Panc1 (cell line): ENCODE measurements around the gene RBMS1.

Experiments used
- POLR2AphosphoS5 ChIP-seq: IDR thresholded peaks from 2 replicates; pipeline ENCODE4 v1.6.1; 2012; ENCODE audit warnings: mild to moderate bottlenecking, low read depth, low read length, moderate library complexity
- TF ChIP-seq, protein P1 (sequence below), 2 experiments: IDR thresholded peaks; 2 replicates each; pipeline ENCODE4 v1.6.1; 2011 to 2012; ENCODE audit warnings: low read depth in 2 of 2, control low read depth in 1 of 2, low read length in 1 of 2, mild to moderate bottlenecking in 1 of 2, moderate library complexity in 1 of 2; ENCODE audit not compliant: insufficient read depth in 1 of 2

DNA sequence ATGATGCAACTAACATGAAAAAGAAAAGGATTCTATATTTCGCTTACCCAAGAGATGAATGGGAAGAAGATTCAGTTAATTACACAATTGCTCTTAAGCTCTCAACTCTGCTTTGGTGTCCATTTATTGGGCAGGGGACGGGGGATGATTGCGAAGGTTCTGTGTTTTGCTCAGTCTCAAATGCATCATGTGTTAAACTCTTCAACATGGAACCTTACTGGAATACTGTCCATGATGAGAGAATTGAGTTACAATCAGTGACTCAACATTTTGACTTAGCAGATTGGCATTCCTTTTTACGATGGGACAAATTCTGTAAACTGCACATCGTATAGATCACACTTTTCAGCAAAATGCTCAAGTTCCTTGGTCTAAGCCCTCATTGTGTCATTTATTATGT lies 135.6 kb downstream of the RBMS1 start:
- TF ChIP-seq POLR2AphosphoS5 = no peak
- TF ChIP-seq, protein P1, sequence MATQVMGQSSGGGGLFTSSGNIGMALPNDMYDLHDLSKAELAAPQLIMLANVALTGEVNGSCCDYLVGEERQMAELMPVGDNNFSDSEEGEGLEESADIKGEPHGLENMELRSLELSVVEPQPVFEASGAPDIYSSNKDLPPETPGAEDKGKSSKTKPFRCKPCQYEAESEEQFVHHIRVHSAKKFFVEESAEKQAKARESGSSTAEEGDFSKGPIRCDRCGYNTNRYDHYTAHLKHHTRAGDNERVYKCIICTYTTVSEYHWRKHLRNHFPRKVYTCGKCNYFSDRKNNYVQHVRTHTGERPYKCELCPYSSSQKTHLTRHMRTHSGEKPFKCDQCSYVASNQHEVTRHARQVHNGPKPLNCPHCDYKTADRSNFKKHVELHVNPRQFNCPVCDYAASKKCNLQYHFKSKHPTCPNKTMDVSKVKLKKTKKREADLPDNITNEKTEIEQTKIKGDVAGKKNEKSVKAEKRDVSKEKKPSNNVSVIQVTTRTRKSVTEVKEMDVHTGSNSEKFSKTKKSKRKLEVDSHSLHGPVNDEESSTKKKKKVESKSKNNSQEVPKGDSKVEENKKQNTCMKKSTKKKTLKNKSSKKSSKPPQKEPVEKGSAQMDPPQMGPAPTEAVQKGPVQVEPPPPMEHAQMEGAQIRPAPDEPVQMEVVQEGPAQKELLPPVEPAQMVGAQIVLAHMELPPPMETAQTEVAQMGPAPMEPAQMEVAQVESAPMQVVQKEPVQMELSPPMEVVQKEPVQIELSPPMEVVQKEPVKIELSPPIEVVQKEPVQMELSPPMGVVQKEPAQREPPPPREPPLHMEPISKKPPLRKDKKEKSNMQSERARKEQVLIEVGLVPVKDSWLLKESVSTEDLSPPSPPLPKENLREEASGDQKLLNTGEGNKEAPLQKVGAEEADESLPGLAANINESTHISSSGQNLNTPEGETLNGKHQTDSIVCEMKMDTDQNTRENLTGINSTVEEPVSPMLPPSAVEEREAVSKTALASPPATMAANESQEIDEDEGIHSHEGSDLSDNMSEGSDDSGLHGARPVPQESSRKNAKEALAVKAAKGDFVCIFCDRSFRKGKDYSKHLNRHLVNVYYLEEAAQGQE (IDR thresholded peaks at IDR 0.05; ENCODE audit: insufficient read depth in 1 of 2, low read depth in 2 of 2, low read length in 1 of 2) = no peak
